ENCODE results near the gene NBAS.
A peak's percentile ranks its signal among the peaks of the same experiment; 100 is the strongest.
"Not testable (repeated sequence)": the region's sequence is repeated elsewhere in the genome, so short reads cannot be mapped to it uniquely, and the experiment has no call there.

Gene NBAS

DNA sequence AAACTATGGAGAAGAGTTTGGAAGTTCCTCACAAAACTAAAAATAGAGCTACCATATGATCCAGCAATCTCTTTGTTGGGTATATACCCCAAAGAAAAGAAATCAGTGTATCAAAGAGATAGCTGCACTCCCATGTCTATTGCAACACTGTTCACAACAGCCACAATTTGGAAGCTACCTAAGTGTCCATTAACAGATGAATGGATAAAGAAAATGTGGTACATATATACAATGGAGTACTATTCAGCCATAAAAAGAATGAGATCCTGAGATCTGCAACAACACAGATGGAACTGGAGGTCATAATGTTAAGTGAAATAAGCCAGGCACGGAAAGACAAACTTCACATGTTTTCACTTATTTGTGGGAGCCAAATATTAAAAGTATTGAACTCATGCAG lies 350.6 kb downstream of the NBAS start:
- DNase-seq (ENCODE audit: low read depth), result not testable (repeated sequence)

DNA sequence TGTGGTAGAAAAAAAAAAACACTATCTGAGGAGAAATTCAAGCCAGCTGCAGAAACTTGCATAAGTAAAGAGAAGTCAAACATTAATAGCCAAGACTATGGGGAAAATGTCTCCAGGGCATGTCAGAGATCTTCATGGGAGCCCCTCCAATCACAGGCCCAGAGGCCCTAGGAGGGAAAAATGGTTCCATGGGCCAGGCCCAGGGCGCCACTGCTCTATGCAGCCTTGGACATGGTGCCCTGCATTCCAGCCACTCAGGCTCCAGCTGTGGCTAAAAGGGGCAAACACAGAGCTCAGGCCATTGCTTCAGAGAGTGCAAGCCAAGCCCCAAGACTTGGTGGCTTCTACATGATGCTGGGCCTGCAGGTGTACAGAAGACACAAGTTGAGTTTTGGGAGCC lies 354.7 kb downstream of the NBAS start:
- DNase-seq (ENCODE audit: low read depth), result no peak

DNA sequence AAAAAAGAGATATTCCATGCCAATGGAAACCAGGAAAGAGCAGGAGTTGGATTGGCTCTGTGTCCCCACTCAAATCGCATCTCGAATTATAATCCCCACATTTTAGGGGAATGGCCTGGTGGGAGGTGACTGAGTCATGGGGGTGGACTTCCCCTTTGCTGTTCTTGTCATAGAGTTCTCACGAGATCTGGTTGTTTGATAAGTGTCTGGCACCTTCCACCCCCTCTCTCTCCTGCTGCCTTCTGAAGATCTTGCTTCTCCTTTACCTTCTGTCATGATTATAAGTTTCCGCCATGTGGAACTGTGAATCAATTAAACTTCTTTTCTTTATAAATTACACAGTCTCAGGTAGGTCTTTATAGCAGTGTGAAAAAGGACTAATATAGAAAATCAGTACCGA lies 355.6 kb downstream of the NBAS start:
- DNase-seq (ENCODE audit: low read depth), result no peak

DNA sequence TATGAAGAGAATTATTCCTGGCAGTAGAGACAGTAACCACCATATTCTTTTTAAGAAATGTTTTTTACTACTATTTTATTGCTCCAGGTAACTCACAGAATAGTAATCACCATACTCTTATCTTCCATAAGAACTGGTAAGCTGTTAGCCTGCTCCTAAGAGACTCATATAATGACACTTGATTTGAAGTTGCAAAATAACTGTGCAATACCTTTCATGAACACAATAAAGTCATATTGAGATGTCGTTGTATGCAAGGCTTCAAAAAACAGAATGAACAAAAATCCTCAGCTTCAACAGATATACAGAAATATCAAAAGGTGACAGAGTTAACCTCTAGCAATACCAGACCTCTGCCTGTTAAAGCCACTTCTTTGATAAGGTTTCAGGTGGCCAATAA lies 360.1 kb downstream of the NBAS start:
- no peak for DNase-seq (ENCODE audit: low read depth)

DNA sequence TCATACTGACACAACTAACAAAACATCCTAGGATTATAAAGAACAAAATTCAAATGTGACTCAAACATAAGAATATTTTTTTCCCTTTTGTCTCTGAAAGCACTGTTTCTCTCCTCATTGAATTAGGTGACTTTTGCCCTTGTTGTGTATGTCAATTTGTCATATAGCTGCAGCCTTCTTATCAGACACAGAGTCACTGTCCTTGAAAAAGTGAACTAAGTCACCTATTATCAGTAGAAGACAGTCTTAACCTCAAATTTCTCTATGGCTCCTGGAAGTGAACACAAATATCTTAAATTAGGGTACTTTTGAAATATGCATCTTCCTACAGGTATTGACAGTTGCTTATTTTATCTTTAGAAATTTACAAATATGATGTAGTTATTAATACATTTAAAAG lies 360.6 kb downstream of the NBAS start:
- DNase-seq (ENCODE audit: low read depth), result no peak

DNA sequence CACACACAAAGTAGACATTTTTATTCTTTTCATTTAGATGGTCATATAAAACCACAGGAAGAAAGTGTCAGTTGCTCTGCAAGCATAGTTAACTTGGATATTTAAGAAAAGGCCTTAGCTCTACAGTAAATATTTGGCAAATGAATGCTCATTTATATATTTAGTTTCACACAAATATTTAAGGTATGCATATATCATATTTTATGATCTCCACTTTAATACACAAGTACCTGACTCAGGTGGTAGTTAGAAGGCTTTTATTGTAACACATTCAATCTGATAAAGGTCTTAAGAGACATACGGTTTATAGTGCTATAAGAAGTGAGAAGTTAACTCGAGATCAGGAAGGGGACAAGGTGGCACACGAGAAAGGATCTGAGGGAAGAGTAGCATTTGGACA lies 363.1 kb downstream of the NBAS start:
- DNase-seq (ENCODE audit: low read depth), result no peak

DNA sequence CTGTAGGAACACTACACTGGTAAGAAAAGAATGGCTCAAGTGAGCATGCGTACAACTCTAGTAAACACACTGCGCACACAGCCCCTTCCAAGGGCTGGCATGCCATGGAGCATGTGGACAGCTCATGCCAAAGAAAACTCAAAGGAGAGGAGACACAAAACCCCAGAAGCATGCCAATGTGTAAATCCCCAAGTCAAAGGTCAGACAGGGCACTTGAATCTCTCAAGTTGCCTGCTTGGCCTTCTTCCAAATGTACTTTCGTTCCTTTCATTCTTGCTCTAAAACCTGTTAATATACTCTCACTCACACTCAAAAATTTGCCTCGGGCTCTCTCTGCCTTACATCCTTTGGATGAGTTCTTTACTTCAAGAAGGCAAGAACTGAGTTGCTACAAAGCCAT lies 365.3 kb downstream of the NBAS start:
- no peak for DNase-seq (ENCODE audit: low read depth)

DNA sequence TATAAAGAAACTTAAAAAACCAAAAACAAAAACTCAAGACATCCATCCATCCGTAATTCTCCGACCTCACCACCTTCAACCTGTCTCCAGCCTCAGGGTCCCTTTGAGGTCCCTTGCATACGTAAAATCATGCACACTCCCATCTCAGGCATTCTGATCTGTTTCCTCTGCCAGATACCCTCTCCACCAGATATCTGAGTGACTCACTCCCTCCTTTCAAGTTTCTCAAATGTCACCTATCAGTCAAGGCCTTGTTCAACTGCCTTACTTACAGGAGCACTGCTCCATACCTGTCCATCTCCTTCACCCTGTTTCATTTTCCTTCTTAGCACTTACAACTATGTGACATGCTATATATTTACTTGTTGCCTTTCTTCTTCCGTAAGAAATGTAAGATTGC lies 369.3 kb downstream of the NBAS start:
- DNase-seq (ENCODE audit: low read depth), result no peak

DNA sequence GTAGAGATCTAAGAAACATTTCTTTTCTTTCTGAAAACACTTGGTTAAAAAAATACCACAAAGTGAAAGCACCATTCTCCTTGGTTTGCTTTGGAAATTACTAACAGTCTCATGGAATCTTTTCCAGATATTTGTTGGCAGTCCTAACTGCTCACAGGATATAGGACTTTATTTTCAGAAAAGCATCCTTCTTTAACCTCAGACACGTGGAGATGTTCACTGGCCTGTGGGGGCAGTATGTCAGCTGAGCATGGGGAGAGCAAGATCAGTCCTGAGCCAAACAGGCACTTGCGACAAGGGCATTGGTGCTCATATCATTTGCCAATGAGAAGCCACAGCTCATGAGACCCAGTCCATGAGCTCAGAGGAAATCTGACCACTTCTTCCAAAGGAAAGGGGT lies 371.9 kb downstream of the NBAS start:
- DNase-seq (ENCODE audit: low read depth), result no peak

DNA sequence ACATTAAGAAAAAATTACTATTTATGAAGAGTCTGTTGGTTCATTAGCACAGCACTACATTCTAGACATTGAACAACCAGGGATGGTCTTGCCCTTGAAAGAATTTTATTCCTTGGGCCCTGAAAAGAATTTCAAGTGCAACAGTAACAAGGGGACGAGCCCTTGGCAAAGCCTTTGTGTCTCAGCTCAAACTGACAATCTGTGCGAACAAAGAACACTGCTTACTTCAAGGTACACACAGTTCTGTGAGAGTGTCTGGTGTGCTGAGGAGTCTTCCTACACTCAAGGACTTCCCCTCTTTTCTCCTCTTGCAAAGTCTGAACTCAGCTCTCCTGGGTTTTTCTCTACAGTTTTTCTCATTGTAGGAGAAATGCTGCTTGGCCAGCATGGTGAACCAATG lies 373.4 kb downstream of the NBAS start:
- DNase-seq (ENCODE audit: low read depth), result no peak

DNA sequence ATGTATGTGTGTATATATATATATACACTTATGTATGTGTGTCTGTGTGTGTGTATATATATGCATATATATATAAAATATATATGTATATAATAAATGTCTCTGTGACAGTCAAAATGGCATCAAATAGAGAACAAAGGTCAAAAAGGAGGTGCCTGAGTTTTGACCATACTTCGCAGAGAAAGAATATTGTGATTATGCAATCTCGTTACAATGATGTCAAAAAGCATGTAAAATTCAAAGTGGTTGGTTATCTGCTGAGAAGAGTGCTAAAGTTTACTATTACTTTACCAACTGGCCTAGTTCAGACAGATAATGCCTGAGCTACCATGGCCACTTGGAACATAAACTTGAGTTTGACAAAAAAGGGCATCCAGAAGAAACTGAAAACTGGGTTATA lies 375.0 kb downstream of the NBAS start:
- no peak for DNase-seq (ENCODE audit: low read depth)

DNA sequence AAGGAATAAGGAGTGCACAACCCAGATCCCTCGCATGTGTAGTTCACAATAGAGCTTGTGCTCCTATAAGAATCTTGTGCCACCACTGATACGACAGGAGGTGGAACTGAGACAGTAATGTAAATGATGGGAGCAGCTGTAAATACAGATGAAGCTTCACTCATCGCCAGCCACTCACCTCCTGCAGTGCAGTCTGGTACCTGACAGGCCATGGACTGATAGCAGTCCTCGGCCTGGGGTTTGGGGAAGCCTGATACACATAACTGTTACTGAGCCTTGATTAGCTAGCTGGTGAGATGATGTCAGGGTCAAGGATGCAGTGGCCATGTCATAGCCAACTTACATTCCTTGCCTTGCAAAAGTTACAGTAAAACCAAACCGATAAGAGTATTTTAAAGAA lies 376.6 kb downstream of the NBAS start:
- no peak for DNase-seq (ENCODE audit: low read depth)

DNA sequence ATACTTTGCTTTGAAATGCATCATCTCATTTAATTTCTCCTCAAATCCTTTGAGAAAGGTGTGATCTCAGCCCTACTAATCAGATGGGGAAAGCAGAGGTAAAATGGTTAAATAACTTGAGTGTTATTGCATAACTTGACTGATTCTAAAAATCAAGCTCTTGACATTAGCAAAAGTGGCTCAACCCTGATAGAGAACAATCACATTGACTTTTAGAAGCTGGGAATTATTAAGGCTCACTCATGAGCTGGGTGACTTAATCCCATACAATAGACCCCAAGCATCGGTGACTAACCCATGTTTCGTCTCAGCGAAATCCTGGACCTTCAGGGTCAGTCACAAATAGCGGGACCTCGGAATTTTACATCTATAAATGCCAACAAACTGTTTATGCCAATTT lies 378.9 kb downstream of the NBAS start:
- no peak for DNase-seq (ENCODE audit: low read depth)

DNA sequence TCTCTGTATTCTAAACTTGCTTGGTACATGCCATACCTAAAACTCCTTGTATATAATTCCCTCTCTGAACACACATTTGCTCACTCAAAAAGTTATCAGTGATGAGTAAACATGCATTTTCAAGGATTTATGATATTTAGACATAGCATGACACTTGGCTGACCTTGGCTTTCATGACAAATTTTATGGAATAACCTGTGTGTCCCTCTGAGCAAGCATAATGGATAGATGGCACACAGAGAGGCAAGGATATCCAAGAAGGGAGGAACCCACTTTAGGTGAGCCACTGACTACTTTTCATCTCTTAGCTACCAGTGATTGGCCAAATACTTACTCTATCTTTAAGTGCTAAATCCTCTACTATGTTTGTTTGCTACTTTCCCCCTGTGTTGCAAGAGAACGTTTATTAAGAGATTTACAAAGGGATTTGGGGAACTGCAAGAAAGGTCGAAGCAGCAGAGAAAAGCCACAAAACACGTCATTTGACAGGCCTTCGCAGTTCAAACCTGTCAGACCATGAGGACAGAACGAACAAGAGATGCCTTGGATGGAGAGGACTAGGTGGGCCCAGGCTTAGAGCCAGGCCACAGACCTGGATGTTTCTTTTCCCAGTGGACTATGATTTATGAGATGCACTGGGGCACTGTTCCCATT lies 379.9 kb downstream of the NBAS start:
- no peak for DNase-seq (ENCODE audit: low read depth)

DNA sequence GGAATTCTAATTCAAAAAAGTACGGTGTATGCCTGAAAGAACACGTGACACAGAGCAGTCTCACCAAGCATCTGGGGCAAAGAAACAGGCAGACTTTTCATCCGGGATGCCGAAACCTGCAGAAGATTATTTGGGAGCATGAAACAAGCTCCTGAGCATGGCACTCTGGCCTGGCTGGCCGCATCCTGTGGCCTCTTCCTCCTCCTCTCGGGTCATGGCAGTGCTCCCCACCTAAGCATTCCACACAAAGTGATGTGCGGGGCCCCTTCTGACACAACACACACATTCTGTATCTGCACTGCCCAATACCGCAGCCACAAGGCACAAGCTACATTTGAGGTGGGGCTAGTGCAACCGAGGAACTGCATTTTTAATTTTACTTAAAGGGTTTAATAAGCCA lies 380.8 kb downstream of the NBAS start:
- no peak for DNase-seq (ENCODE audit: low read depth)

DNA sequence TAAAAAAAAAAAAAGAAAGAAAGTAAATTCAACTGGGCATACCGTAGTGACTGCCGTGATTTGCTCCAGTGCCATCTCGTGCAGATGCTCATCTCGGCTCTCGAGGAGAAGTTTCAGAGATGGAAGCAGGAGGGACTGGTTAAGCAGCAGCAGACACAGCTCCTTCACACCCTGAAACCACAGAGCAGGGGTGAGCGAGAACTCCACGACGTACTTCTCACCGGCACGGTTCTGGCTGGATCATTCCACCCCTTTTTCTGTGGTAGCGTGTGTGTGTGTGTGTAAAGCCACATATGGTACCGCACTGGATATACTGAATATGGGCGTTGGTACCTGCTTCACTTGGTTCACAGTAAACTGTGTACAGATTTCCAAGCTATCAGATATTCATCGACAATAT lies 382.2 kb downstream of the NBAS start:
- no peak for DNase-seq (ENCODE audit: low read depth)

DNA sequence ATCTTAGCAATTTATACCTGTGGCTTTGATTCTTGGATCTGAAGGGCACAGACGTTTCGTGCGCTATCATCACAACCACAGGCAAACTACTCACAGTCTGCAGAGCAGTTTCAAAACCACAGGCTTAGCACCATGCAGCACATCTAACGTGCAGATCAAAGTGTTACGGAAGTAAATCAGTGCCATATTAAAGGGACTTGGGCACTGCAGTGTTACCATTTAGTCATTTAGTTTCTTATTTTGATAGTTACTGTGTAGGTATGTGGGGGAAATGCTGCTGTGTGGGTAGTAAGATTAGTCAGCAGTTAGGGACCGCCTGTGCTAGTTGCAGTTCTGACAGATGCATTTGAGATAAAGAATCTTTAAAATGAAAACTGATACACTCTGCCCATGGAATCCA lies 384.0 kb downstream of the NBAS start:
- DNase-seq (ENCODE audit: low read depth), result peak; percentile 30

DNA sequence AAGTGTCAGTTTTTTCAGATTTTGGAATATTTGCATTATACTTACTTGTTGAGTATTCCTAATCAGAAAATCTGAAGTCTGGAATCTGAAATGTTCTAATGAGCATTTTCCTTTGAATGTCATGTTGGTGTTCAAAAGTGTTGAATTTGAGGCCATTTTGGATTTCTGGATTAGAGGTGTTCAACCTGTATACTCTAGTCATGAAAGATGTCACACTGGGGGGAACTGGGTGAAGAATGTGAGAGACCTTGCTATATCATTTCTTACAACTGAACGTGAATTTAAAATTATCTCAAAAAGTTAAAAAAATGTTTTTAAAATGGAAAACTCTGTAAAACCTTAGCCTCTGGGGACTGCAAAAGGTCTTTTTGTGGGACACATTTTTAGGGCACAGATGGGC lies 384.5 kb downstream of the NBAS start:
- DNase-seq (ENCODE audit: low read depth), result no peak

DNA sequence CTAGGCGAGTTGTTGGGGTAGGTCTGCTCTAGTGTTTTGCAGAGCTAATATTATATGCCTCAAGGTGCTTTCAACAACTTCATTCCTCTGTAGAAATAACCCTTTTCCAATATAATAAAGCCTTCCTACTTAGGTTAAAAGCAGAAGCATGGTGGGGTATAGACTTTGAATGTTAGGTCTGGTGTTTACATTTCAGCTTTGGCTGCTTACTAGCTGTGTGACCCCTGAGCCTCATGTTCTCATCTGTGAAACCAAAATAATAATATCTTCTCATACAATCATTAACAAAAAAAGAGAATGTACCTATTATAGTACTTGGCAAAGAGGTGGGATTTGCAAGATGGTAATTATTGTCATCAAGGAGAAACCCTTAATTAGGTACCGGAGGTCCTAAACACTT lies 386.6 kb downstream of the NBAS start:
- DNase-seq (ENCODE audit: low read depth), result no peak

DNA sequence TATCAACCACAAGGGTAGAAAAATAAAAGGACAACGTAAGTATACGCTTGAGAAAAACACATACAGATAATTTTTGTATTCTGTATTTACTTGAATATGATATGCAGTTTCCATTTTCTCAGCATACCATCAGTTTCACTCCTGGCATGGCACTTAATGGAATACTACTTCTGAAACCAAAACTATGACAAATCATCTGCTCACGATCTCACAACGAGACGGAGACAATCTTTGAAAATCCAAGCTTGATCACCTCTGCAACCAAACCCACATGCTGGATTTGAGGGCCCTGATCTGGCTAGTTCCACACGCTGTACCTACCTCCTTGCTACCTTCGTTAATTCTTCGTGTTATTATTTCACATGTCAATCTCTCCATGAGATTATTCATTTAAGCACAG lies 387.6 kb downstream of the NBAS start:
- no peak for DNase-seq (ENCODE audit: low read depth)

DNA sequence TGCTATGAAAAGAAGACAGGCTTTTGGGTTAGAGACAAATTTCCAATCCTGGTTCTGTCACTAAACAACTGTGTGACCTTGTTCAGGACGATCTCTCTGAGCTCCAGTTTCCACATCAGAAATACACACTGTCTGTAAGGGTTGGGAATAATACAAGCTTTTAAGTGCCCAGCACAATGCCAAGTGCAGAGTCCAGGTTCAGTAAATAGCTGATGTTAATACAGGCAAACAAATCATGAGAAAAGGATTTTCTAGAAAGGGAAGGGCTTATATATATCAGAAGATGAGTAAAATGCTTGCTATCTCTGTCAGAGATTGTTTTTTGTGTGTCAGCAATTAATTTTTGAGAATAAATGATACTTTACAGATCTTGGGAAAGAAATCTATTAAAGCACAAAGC lies 388.3 kb downstream of the NBAS start:
- DNase-seq (ENCODE audit: low read depth), result no peak

DNA sequence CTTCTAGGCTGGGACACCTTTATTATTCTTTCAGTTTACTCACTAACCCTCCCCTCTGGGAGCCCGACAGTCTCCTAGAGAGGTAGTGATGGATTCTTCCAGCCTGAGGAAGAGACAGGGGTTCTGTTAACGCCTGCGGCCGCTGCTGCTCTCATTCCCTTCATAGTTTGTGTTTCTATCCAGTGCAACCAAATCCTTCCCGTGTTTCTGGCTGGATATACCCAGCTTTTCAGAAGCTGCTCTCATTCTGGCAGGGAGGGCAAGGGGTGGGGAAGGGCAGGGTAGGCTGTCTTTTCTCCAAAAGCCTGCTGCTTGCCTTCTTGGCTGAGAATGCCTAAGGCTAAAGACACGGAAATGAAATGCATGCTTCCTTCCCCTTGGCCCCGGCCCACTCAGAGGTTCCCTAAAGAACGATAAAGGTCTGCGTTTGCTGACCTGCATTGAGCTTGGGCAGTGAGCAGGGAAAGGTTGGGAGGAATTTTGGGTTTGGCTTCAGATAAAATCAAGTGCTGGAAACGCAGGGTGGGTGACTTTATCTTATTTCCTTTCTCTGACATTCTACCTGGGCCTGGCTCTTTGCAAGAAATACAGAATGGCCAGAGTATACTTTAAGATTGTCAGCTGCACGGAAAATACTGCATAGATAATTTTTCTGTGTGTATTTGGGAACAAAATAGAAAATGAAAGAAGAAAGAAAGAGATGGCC lies 390.9 kb downstream of the NBAS start:
- no peak for DNase-seq (ENCODE audit: low read depth)

DNA sequence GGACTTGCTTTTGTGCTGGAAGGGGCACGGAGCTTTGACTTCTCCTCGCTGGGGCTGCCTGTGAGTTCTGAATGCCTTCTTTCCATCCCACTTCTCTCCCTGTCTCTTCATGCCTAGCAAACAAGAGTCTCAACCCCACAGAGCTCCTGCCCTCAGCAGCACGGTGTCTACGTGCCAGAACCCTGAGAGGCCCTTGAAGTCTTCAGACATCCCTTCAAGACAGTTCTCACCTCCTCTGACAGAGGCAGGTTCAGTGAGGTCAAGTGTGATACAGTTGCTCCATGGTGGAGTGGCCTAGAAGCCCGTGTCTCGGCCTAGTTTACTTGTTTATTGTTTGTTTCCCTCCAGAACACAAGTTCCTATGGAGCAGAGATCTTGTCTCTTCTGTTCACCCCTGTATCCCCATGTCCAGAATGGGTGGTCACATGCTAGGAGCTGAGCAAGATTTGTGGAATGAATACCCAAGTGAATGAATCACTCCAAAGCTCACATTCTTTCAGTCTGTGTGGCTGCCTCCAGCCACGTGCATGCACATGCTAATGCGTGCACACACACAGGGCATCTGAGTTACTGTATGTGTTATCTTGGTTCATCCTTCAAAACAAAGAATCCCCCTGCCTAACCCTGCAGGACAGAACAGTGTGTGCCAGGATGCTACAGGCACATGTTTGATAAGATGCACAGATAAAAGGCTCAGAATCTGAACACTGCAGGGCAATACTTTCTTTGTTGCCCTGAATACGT lies 391.6 kb downstream of the NBAS start:
- no peak for DNase-seq (ENCODE audit: low read depth)
